HepG2 (cell line): ENCODE results near the gene MRPL10. TPM values are rescaled to one million over a fixed set of nuclear protein-coding genes. Genes with fewer than 3 reads are reported as not detected.
A peak's percentile ranks its signal among the peaks of the same experiment; 100 is the strongest.

ENCODE experiments used
- CSRNP1 ChIP-seq: sonication (generic); formaldehyde crosslinking; IDR thresholded peaks from 2 replicates; pipeline ENCODE4 v1.8.1; 2023; ENCODE audit warnings: mild to moderate bottlenecking, missing genetic modification reagents
- FOXC1 ChIP-seq: sonication (generic); formaldehyde crosslinking; IDR thresholded peaks from 2 replicates; pipeline ENCODE4 v1.8.0; 2022; ENCODE audit warnings: mild to moderate bottlenecking, missing genetic modification reagents, borderline replicate concordance
- GABPB1 ChIP-seq: IDR thresholded peaks from 2 replicates; pipeline ENCODE4 v1.6.1; 2016; ENCODE audit warnings: mild to moderate bottlenecking, missing genetic modification reagents, moderate library complexity, missing compliant biosample characterization
- GRHL1 ChIP-seq: sonication (generic); formaldehyde crosslinking; conservative IDR thresholded peaks from 2 replicates; pipeline ENCODE4 v1.8.0; 2022; ENCODE audit warnings: missing genetic modification reagents
- KLF6 ChIP-seq: IDR thresholded peaks from 2 replicates; pipeline ENCODE4 v1.8.0; 2016; ENCODE audit warnings: missing biosample characterization, missing genetic modification reagents
- MAFF ChIP-seq: IDR thresholded peaks from 2 replicates; pipeline ENCODE4 v1.6.1; 2011; ENCODE audit warnings: low read depth, low read length, improper control_type of control experiment
- MYC ChIP-seq: sonication (generic); formaldehyde crosslinking; IDR thresholded peaks from 2 replicates; pipeline ENCODE4 v1.9.0; 2021; ENCODE audit warnings: missing genetic modification reagents, borderline replicate concordance
- TEAD2 ChIP-seq: sonication (generic); formaldehyde crosslinking; IDR thresholded peaks from 2 replicates; pipeline ENCODE4 v1.9.0; 2021; ENCODE audit warnings: missing genetic modification reagents
- TEAD3 ChIP-seq: optimal IDR thresholded peaks from 2 replicates; pipeline ENCODE3; 2016; ENCODE audit warnings: borderline replicate concordance
- WIZ ChIP-seq: sonication (generic); formaldehyde crosslinking; IDR thresholded peaks from 2 replicates; pipeline ENCODE4 v1.5.1; 2020; ENCODE audit warnings: mild to moderate bottlenecking, missing genetic modification reagents
- ZBTB39 ChIP-seq: sonication (generic); formaldehyde crosslinking; IDR thresholded peaks from 2 replicates; pipeline ENCODE4 v1.5.0; 2020; ENCODE audit warnings: missing genetic modification reagents
- ZBTB7A ChIP-seq: sonication (generic); formaldehyde crosslinking; IDR thresholded peaks from 2 replicates; pipeline ENCODE4 v1.8.0; 2022; ENCODE audit warnings: mild to moderate bottlenecking, missing genetic modification reagents
- ZBTB7B ChIP-seq: sonication (generic); formaldehyde crosslinking; IDR thresholded peaks from 2 replicates; pipeline ENCODE4 v1.4.0; 2020; ENCODE audit warnings: missing genetic modification reagents
- ZNF34 ChIP-seq: sonication (generic); formaldehyde crosslinking; IDR thresholded peaks from 2 replicates; pipeline ENCODE4 v1.4.0; 2020; ENCODE audit warnings: mild to moderate bottlenecking, missing genetic modification reagents, borderline replicate concordance
- ZNF552 ChIP-seq: sonication (generic); formaldehyde crosslinking; IDR thresholded peaks from 2 replicates; pipeline ENCODE4 v1.9.0; 2022; ENCODE audit warnings: missing genetic modification reagents, mild to moderate bottlenecking, borderline replicate concordance
- ZNF572 ChIP-seq: sonication (generic); formaldehyde crosslinking; IDR thresholded peaks from 2 replicates; pipeline ENCODE4 v1.5.1; 2020; ENCODE audit warnings: mild to moderate bottlenecking, missing genetic modification reagents
- ZNF598 ChIP-seq: sonication (generic); formaldehyde crosslinking; IDR thresholded peaks from 2 replicates; pipeline ENCODE4 v1.5.1; 2020; ENCODE audit warnings: mild to moderate bottlenecking, missing genetic modification reagents, borderline replicate concordance
- ZNF710 ChIP-seq: sonication (generic); formaldehyde crosslinking; IDR thresholded peaks from 2 replicates; pipeline ENCODE4 v1.5.0; 2020; ENCODE audit warnings: mild to moderate bottlenecking, missing genetic modification reagents, borderline replicate concordance
- ZSCAN21 ChIP-seq: sonication (generic); formaldehyde crosslinking; IDR thresholded peaks from 2 replicates; pipeline ENCODE4 v1.8.0; 2022; ENCODE audit warnings: mild to moderate bottlenecking, missing genetic modification reagents, moderate library complexity, borderline replicate concordance
- polyA plus RNA-seq, 8 experiments: library from polyadenylated mRNA; depleted of rRNA in 3 of 8; stranded (reverse) in 7 of 8; unstranded in 1 of 8; fragments of >200 nt; fragmentation: Illumina TruSeq in 4 of 8; extraction: Trizol in 4 of 8; gene quantifications; 2 replicates each; pipeline versions ENCODE4 v1.2.1 to v1.2.3, GENCODE V29; 2011 to 2016; ENCODE audit warnings: low read depth in 4 of 8, missing spikeins in 1 of 8, mixed read lengths in 1 of 8; ENCODE audit not compliant: insufficient read depth in 1 of 8
- total RNA-seq, 5 experiments: library from RNA; depleted of rRNA; stranded (reverse); fragments of >200 nt; fragmentation: Illumina TruSeq; extraction: Trizol; gene quantifications; 2 replicates each; pipeline ENCODE4 v1.2.3, GENCODE V29; 2016; ENCODE audit warnings: low read depth in 1 of 5
- TF ChIP-seq, protein P1 (sequence below): sonication (generic); formaldehyde crosslinking; IDR thresholded peaks from 2 replicates; pipeline ENCODE4 v1.4.0; 2020; ENCODE audit warnings: missing genetic modification reagents

The MRPL10 gene
- total and polyA plus RNA-seq, 2 of the 13 experiments (the other 11 are each of a cell fraction or from before 2014, with no cell fraction given): 56.7 to 149 TPM

GRCh38 chr17:47789611-47790561, 41.5 kb downstream of the MRPL10 start (continued):
- TF ChIP-seq WIZ (CRISPR knock-in tag): 0 out of 2 replicates have a peak, but pooled peaks have one; percentile 12
- TF ChIP-seq TEAD3 (CRISPR knock-in tag): no peak
- TF ChIP-seq ZNF34 (CRISPR knock-in tag): no peak
- TF ChIP-seq ZNF710 (CRISPR knock-in tag): peak; percentile 25; the same call in 1 of the 2 replicates
- peak; percentile 60; the same call in 1 of the 2 replicates for TF ChIP-seq GABPB1
- TF ChIP-seq CSRNP1 (CRISPR knock-in tag): no peak
- TF ChIP-seq MYC (CRISPR knock-in tag): peak; percentile 62; the same call in 1 of the 2 replicates
- TF ChIP-seq ZBTB7B (CRISPR knock-in tag): 0 out of 2 replicates have a peak, but pooled peaks have one; percentile 27
- TF ChIP-seq ZSCAN21 (CRISPR knock-in tag): no peak
- no peak for TF ChIP-seq ZNF572 (CRISPR knock-in tag)
- no peak for TF ChIP-seq KLF6
- no peak; the same call in 1 of the 2 replicates for TF ChIP-seq ZNF552 (CRISPR knock-in tag)
- TF ChIP-seq, protein P1, sequence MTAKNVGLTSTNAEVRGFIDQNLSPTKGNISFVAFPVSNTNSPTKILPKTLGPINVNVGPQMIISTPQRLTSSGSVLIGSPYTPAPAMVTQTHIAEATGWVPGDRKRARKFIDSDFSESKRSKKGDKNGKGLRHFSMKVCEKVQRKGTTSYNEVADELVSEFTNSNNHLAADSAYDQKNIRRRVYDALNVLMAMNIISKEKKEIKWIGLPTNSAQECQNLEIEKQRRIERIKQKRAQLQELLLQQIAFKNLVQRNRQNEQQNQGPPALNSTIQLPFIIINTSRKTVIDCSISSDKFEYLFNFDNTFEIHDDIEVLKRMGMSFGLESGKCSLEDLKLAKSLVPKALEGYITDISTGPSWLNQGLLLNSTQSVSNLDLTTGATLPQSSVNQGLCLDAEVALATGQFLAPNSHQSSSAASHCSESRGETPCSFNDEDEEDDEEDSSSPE (CRISPR knock-in tag): no peak
- no peak for TF ChIP-seq TEAD2 (CRISPR knock-in tag)
- no peak for TF ChIP-seq FOXC1
- no peak for TF ChIP-seq ZBTB7A (CRISPR knock-in tag)
- TF ChIP-seq GRHL1 (CRISPR knock-in tag): no peak
- TF ChIP-seq ZBTB39 (CRISPR knock-in tag): no peak
- TF ChIP-seq MAFF: no peak
- TF ChIP-seq ZNF598 (CRISPR knock-in tag): no peak
